ENCODE results near the gene VNN1.

VNN1 gene, protein sequence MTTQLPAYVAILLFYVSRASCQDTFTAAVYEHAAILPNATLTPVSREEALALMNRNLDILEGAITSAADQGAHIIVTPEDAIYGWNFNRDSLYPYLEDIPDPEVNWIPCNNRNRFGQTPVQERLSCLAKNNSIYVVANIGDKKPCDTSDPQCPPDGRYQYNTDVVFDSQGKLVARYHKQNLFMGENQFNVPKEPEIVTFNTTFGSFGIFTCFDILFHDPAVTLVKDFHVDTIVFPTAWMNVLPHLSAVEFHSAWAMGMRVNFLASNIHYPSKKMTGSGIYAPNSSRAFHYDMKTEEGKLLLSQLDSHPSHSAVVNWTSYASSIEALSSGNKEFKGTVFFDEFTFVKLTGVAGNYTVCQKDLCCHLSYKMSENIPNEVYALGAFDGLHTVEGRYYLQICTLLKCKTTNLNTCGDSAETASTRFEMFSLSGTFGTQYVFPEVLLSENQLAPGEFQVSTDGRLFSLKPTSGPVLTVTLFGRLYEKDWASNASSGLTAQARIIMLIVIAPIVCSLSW

DNA sequence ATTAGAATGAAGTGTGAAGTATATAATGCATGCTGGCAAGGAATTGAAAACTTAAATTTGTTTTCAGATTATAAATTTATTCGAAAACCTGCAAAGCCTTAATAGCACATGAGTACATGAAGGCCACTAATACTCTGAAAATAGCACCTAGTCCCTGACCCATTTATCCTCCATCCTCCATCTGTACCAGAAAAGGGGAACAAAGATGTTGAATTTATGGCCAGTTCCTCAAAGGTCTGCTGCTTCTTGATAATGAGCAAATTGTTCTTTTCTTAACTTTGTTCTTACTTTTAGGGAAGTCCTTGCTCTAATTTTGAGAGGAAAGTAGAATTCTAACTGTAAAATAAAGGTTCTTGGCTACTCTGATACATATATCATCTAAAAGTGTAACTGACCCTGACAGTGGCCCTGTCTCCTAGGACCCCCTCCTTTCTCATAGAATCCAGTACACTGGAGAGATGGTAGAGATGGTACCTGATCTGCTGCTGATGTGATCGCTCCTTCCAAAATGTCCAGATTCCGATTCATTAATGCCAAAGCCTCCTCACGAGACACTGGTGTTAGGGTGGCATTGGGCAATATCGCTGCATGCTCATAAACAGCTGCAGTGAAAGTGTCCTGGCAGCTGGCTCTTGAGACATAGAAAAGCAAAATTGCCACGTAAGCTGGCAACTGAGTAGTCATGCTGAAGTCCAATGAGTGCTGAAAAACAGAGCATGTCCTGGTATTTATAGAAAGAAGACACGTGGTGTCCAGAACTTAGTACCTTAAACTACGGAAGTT is at the start of gene VNN1:
TSS of gene VNN1 (minus strand) at position 704 of the 783 bp plus-strand sequence. CDS start at position 684, 20 bp downstream.
- peak in 1 of 56 donors; percentile 3 for DNase-seq

DNA sequence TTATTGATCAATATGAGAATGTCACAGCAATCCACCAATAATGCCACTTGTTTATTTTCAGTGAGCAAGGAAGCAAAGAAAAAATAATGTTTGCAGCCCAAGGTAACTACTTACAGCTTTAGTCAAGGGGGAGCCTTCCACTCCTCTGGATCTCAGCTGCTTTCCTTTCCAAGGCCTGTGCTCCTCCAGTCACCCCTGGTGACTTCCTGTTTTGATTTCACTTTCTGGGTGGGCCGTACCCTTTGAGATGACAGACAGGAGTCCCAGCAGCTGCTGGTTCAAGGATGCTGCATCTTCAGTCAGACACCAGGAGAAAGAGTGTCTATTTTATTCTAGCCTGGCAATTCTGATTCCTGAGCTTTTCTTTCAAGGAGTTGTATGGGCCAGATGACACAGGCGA is 49.4 kb upstream of the VNN1 start:
- peak in 2 of 56 donors; percentile 0 to 8 for DNase-seq

- no peak for DNase-seq
Measured at GRCh38 chr6:132760256-132760655, 46.4 kb upstream of the VNN1 start.

- no peak for DNase-seq
Measured at GRCh38 chr6:132758689-132759088, 44.8 kb upstream of the VNN1 start.

- no peak for DNase-seq
Measured at GRCh38 chr6:132752255-132752654, 38.4 kb upstream of the VNN1 start.

GRCh38 chr6:132751828-132752227 is 38.0 kb upstream of the VNN1 start:
- DNase-seq: no peak

- no peak for DNase-seq
Measured at GRCh38 chr6:132751306-132751705, 37.5 kb upstream of the VNN1 start.

DNA sequence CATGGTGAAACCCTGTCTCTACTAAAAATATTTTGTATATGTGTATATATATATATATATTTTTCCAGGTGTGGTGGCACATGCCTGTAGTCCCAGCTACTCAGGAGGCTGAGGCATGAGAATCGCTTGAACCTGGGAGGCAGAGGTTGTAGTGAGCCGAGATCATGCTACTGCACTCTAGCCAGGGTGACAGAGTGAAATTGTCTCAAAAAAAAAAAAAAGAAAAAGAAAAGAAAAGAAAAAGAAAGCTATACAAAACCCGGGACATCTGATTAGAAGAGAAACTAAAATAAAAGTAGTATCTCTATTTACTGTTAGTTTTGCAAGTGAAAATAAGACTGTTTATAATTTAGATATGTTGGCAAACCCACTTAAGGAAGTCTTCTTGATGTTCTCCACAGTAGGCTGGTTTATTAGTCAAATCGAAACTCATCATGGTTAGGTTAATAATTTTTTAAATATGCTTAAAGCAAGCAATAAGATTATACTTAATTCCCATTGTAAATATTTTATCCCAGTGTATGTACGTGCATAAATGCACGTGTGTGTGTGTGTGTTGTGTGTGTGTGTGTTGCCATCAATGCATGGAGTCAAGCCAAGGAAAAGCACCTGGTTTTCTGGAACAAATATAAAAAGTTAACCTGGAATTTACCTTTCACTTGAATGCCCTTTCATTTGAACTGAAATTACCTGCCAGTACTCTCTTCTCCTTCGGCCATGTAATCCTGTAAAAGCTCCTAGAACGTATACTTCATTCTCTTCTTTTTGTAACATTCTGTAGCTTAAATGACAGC is 36.8 kb upstream of the VNN1 start:
- no peak for DNase-seq

- no peak for DNase-seq
Measured at GRCh38 chr6:132749111-132749510, 35.3 kb upstream of the VNN1 start.

GRCh38 chr6:132748446-132748845 is 34.6 kb upstream of the VNN1 start:
- no peak for DNase-seq

GRCh38 chr6:132746048-132746447 is 32.2 kb upstream of the VNN1 start:
- no peak for DNase-seq

DNA sequence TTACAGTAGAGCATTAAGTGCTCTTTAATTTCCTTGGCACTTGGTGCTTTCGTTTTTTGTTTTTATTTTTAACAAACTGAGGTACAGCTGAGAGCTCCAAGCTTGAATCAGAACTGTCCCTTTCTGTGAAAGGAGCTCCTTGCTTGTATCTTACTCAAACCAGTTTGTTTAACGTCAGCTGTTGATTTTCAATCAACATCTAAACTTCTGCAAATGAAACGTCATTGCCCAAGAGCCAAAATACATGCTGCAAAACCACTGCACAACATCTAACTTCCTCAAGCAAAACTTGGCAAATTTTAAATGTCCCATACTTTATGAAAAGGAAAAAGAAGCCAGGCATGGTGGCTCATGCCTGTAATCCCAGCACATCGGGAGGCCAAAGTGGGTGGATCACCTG is 28.6 kb upstream of the VNN1 start:
- no peak for DNase-seq

- DNase-seq: no peak
Measured at GRCh38 chr6:132741281-132741680, 27.4 kb upstream of the VNN1 start.

DNA sequence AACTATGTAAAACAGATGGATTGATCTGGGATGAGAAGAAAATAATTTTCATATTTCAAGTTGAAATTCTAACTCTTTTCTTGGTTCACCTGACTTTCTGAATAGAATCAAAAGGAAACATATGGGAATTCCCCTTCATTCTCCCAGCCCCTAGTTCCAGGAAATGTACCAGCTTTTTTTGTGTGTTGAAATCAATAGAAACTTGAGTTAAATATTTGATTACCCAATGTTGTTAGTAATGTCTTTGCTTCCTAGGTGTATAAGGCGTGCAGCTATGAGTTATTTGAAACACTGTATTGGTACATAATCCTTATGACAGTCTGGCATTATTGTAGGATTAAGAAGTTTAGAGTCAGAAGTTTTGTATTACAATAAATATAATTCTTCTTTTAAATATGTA is 22.4 kb upstream of the VNN1 start:
- DNase-seq: no peak

DNA sequence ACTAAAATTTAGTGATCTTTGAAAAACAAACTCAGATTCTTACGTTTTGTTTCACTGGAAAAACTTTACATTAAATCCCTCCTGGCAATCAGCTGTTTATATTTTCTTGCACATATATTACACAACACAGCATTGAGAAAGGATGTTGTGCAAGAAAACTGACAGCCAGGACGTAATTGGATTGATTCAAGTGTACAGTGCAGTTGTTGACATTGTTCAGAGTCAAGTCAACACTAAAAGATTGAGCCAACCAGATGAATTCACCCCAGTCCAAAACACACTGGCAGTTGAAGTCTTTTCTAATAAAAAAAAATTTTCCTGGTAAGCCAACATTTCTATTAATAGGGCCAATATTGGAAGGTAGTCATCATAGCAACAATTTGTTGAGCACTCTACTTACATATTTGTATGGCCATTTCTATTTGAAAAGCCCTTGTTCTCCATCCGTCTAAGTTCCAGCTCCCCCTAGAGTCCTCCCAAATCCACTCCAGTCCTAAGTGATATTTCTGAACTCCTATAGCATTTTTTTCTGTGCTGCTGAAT is 20.9 kb upstream of the VNN1 start:
- no peak for DNase-seq

GRCh38 chr6:132733814-132734213 is 20.0 kb upstream of the VNN1 start:
- no peak for DNase-seq

GRCh38 chr6:132733283-132733682 is 19.4 kb upstream of the VNN1 start:
- no peak for DNase-seq

DNA sequence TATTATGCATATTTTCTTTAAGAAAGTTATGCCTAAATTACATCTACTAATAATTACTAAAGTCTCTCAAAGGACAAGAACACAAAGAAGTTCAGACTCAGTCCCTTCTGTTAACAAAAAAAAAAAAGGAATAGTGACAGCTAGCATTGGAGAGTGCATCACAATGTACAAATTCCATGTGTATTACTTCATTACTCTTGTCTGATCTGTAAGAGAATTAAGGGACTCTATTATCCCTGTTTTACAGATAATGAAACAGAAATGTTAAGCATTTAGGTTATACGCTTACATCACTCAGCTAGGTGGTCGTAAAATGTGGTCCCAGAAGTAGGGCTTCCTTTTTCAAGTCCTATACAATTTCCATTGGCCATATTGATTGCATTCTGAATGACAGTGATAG is 17.2 kb upstream of the VNN1 start:
- no peak for DNase-seq

DNA sequence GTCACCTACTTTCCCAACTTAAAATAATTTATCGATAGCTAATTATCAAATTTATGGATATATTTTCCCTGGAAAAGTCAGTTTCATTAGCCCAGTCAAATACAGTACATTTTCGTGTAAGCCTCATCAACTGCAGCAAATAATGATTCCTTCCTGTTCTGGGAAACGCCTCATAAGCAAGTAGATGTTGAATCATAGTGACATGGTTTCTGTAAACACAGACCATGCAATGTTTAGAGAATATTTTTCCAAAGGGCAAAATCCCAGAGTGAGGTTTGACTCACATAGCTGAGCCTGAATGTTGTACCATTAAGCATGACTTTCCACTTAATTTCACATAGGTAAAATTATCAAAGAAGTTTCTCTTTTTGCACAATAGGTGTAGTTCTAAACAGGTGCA is 16.7 kb upstream of the VNN1 start:
- DNase-seq: no peak

DNA sequence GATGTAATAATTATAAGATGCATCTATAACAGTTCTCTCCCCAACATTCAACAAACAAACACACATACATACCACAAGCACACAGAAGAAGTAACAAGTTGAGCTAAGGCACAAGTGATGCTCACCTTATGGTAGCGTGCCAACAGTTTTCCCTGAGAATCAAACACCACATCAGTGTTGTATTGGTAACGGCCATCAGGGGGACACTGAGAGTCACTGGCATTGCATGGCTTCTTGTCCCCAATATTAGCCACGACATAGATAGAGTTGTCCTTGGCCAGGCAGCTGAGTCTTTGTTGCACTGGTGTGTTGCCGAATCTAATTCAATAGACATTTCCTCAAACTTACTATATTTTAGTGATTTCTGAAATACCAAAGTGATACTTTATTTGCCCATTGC is 14.8 kb upstream of the VNN1 start:
- no peak for DNase-seq

GRCh38 chr6:132726608-132726975 is 12.7 kb upstream of the VNN1 start:
- DNase-seq: no peak

All from amygdala (tissue), 56 donors.